Measurements from ENCODE around the gene BUD23.
A peak's percentile ranks its signal among the peaks of the same experiment; 100 is the strongest.

Gene BUD23

DNA sequence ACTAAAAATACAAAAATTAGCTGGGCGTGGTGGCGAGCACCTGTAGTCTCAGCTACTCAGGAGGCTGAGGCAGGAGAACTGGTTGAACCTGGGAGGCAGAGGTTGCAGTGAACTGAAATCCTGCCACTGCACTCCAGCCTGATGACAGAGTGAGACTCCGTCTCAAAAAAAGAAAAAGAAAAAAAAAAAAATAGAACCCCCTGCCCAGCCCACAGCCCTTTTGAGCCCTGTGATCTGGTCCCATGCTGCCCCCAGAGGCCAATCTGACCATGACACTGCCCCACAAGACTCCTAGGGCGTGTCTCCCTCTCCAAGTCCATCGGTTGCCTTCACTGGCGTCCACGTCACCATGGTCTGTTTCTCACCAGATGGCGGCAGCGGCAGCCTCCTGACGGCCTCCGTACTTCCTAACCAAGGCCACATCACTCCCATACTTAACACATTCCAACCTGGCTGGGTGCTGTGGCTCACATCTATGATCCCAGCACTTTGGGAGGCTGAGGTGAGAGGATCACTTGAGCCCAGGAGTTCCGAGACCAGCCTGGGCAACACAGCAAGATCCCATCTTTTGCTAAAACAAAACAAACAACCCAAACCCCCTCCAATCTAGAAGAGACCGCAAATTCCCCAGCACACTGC is 18.1 kb downstream of the BUD23 start:
- TF ChIP-seq FOXP2 (optimal IDR thresholded peaks at IDR 0.05; ENCODE audit: borderline replicate concordance, extremely low read depth, extremely low read length, insufficient read depth) (peak; percentile 21), POLR2AphosphoS5 (IDR thresholded peaks at IDR 0.05; ENCODE audit: low read depth, low read length) (no peak)

DNA sequence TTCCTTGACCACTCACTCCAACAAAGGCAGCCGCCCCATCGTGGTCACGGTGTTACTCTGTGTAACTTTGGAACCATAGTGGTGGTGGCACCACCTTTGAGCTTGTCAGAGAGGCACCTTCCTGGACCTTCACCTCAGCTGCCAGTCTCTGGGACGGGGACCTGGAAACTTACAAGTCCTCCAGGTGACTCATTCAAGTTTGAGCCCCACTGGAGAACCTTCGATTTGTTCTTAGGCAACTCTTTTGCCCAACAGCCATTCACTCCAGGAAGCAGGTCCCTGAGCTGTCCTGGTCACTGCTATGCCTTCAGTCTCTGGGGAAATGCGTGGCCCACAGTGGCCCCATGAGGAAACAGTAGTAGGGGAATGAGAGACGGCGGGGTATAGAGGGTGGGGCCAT is 18.8 kb downstream of the BUD23 start:
- TF ChIP-seq TAF1 (IDR thresholded peaks at IDR 0.05; ENCODE audit: borderline replicate concordance, insufficient read depth, low read length) (no peak), SIN3A (IDR thresholded peaks at IDR 0.05; ENCODE audit: borderline replicate concordance, insufficient read depth, low read length) (no peak), FOXP2 (optimal IDR thresholded peaks at IDR 0.05; ENCODE audit: borderline replicate concordance, extremely low read depth, extremely low read length, insufficient read depth) (no peak), POLR2AphosphoS5 (IDR thresholded peaks at IDR 0.05; ENCODE audit: low read depth, low read length) (no peak)
- TF ChIP-seq, protein P1, sequence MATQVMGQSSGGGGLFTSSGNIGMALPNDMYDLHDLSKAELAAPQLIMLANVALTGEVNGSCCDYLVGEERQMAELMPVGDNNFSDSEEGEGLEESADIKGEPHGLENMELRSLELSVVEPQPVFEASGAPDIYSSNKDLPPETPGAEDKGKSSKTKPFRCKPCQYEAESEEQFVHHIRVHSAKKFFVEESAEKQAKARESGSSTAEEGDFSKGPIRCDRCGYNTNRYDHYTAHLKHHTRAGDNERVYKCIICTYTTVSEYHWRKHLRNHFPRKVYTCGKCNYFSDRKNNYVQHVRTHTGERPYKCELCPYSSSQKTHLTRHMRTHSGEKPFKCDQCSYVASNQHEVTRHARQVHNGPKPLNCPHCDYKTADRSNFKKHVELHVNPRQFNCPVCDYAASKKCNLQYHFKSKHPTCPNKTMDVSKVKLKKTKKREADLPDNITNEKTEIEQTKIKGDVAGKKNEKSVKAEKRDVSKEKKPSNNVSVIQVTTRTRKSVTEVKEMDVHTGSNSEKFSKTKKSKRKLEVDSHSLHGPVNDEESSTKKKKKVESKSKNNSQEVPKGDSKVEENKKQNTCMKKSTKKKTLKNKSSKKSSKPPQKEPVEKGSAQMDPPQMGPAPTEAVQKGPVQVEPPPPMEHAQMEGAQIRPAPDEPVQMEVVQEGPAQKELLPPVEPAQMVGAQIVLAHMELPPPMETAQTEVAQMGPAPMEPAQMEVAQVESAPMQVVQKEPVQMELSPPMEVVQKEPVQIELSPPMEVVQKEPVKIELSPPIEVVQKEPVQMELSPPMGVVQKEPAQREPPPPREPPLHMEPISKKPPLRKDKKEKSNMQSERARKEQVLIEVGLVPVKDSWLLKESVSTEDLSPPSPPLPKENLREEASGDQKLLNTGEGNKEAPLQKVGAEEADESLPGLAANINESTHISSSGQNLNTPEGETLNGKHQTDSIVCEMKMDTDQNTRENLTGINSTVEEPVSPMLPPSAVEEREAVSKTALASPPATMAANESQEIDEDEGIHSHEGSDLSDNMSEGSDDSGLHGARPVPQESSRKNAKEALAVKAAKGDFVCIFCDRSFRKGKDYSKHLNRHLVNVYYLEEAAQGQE (IDR thresholded peaks at IDR 0.05; ENCODE audit: insufficient read depth in 1 of 2, low read depth in 2 of 2, low read length in 2 of 2): no peak

DNA sequence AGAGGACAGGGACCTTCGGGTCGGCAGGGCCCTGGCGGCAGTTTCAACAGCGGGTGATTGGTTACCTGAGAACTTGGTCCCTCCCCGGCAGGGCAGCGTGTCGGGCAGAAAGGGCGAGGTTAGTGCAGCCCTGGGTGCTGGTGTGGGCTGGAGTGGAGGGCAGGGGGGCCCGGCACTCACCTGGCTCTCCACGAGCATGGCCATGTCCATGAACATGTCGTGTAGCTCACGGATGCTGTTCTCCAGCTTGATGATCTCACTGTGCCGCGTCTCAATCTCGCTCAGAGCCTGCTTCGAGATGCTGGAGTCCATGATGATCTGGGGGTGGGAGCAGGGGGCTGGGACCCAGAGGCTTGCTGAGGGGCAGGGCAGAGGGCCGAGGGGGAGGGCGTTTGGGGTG is 19.3 kb downstream of the BUD23 start:
- TF ChIP-seq SIN3A (IDR thresholded peaks at IDR 0.05; ENCODE audit: borderline replicate concordance, insufficient read depth, low read length) (no peak), POLR2AphosphoS5 (IDR thresholded peaks at IDR 0.05; ENCODE audit: low read depth, low read length) (no peak), TAF1 (IDR thresholded peaks at IDR 0.05; ENCODE audit: borderline replicate concordance, insufficient read depth, low read length) (no peak), FOXP2 (optimal IDR thresholded peaks at IDR 0.05; ENCODE audit: borderline replicate concordance, extremely low read depth, extremely low read length, insufficient read depth) (no peak)
- TF ChIP-seq, protein P1 (IDR thresholded peaks at IDR 0.05; ENCODE audit: insufficient read depth in 1 of 2, low read depth in 2 of 2, low read length in 2 of 2): no peak

DNA sequence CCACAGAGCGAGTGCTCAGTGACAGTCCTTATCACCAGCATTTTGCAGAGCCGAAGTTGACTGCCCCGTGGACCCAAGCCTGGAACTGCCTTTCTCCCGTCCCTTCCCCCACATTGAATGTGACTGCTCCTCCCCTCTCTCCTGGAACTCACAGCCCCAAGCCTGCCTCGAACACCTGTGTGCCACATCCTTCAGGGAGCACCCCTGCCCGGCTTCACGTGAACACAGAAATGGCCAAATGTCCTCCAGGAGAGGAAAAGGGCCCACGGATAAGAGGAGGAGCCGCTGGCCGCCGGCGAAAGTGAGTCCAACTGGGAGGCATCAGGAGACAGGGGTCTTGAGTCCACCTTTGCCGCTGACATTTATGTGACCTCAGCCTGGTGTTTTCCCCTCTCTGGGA is 19.8 kb downstream of the BUD23 start:
- TF ChIP-seq, protein P1 (IDR thresholded peaks at IDR 0.05; ENCODE audit: insufficient read depth in 1 of 2, low read depth in 2 of 2, low read length in 2 of 2): no peak
- TF ChIP-seq TAF1 (IDR thresholded peaks at IDR 0.05; ENCODE audit: borderline replicate concordance, insufficient read depth, low read length): no peak
- no peak for TF ChIP-seq POLR2AphosphoS5 (IDR thresholded peaks at IDR 0.05; ENCODE audit: low read depth, low read length)
- TF ChIP-seq FOXP2 (optimal IDR thresholded peaks at IDR 0.05; ENCODE audit: borderline replicate concordance, extremely low read depth, extremely low read length, insufficient read depth): no peak
- no peak for TF ChIP-seq SIN3A (IDR thresholded peaks at IDR 0.05; ENCODE audit: borderline replicate concordance, insufficient read depth, low read length)

DNA sequence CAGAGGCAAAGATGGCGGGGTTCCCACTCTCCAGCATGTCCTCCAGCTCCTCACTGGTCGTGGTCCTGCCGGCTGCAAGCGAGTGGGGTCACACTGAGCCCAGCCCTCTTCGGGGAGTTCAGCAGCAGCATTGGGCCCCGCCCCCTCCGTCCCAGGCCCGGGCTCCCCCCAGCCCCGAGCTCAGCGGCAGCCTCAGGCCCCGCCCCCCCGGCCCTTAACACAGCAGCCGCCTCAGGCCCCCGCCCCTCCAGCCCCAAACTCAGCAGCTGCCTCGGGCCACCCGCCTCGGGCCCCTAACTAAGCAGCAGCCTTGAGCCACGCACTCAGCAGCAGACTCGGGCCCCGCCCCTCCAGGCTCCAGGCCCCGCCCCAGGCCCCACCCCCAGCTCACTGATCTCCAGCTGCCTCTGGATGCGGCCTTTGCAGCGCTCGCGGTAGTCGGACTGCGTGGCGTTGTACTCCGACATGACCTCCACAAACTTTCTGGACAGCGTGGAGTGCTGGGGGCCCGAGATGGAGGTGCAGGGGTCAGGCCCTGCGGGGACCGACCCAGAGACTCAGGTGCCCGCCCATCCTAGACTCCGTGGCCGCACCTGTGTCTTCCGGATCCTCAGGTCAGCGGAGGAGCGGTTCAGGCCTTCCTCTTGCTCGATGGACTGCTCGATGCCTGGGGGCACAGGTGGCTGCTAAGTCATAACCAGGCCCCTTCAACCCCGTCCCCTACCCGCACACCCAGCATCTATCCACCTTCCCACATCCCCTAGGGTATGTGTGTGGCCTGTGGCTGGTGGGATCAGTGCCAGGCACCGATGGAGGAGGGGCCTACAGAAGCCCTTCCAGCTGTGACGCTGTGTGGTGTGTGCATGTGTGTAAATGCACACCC is 20.6 kb downstream of the BUD23 start:
- TF ChIP-seq POLR2AphosphoS5 (IDR thresholded peaks at IDR 0.05; ENCODE audit: low read depth, low read length): no peak
- no peak for TF ChIP-seq SIN3A (IDR thresholded peaks at IDR 0.05; ENCODE audit: borderline replicate concordance, insufficient read depth, low read length)
- TF ChIP-seq TAF1 (IDR thresholded peaks at IDR 0.05; ENCODE audit: borderline replicate concordance, insufficient read depth, low read length): no peak
- TF ChIP-seq, protein P1 (IDR thresholded peaks at IDR 0.05; ENCODE audit: insufficient read depth in 1 of 2, low read depth in 2 of 2, low read length in 2 of 2): no peak
- no peak for TF ChIP-seq FOXP2 (optimal IDR thresholded peaks at IDR 0.05; ENCODE audit: borderline replicate concordance, extremely low read depth, extremely low read length, insufficient read depth)

All from PFSK-1 (cell line).